Activated CD4-positive, CD25-positive, alpha-beta regulatory T cell treated with anti-CD3 and anti-CD28 coated beads, Interleukin-2, amount 50 U/mL, for 24 hours (primary cell): ENCODE data around the gene MFN1.
A peak's percentile ranks its signal among the peaks of the same experiment; 100 is the strongest.

Experiments
- ATAC-seq, 2 donors: fragments of 150-1000 bp; cut with Tn5 transposase; one replicate each; pipeline ENCODE4 v1.10.0; 2021; ENCODE audit warnings: mild to moderate bottlenecking in 1 of 2, moderate library complexity in 1 of 2

MFN1 gene

DNA sequence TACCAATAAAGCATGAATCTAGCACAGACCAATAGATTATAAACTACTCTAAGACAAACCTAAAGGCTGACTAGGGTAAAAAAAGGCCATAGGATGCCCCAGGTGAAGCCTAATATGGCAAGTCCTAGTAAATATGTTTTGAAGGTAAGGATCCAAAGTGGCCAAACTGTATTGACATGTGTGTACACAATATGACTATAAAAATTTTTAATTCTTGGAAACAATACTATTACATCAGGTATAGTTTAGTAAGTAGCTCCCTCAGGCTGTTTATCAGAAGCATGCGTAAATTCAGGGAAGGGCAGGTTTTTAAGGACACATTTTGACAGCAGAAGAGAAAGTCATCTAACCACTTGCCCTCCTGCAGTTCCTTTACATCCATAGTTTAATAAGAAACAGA lies 84.9 kb downstream of the MFN1 start:
- no peak for ATAC-seq

- ATAC-seq: no peak
These were observed 89.0 kb downstream of the MFN1 start for GRCh38 chr3:179436517-179436916.

DNA sequence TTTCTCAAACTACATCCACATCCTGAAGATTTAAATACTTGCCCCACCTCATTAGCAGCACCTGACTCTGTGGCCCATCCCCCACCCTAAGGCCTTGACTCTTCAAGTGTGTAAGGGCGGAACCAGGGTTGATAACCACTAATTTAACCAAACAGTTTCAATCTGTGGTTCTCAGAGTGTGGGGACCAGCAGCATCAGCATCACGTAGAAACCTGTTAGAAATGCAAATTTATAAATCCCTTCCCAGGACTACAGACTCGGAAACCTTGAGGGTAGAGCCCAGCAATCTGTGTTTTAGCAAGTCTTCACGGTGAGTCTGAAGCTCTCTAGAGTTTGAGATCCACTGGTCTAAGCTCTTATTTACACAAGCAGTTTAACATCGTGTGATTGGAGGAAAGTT lies 91.3 kb downstream of the MFN1 start:
- peak in 1 of 2 donors; percentile 24 for ATAC-seq
